ENCODE results near the gene SORCS3. TPM values are rescaled to one million over a fixed set of nuclear protein-coding genes. Genes with fewer than 3 reads are reported as not detected.

SORCS3 gene
- total and polyA plus RNA-seq, 4 donors, result 0.14 TPM; not detected in 3

GRCh38 chr10:104665174-104665573 lies 24.1 kb downstream of the SORCS3 start:
- 81 to 84% methylated on average over 4 of the region's 4 CpGs for WGBS, 2 donors

GRCh38 chr10:104666106-104666505 lies 25.0 kb downstream of the SORCS3 start:
- no peak overlapping the region for H3K9ac ChIP-seq (ENCODE audit: insufficient read depth in 1 of 2, low read length in 2 of 2)
- no peaks in the 10 kb centered on the region for H3K27me3 ChIP-seq (ENCODE audit: control insufficient read depth in 3 of 3, insufficient read depth in 3 of 3, low read length in 2 of 3)
- H3K9me3 ChIP-seq (ENCODE audit: control insufficient read depth in 4 of 4, insufficient read depth in 3 of 4, low read length in 3 of 4), result no peaks in the 10 kb centered on the region
- 83 to 90% methylated on average over 5 of the region's 5 CpGs for WGBS, 2 donors
- ATAC-seq (ENCODE audit: insufficient read depth, low FRiP score) (no peak), DNase-seq (no peak)
- TF ChIP-seq CTCF (IDR thresholded peaks at IDR 0.05; ENCODE audit: control extremely low read depth, extremely low read depth), result no peak
- H3K27ac ChIP-seq (ENCODE audit: low read depth in 1 of 2, low read length in 1 of 2), result no peak overlapping the region
- no peaks in the 10 kb centered on the region for H3K36me3 ChIP-seq (ENCODE audit: control insufficient read depth in 4 of 4, insufficient read depth in 4 of 4, low read length in 4 of 4)
- H3K4me3 ChIP-seq, result no peak overlapping the region
- H3K4me1 ChIP-seq (ENCODE audit: control insufficient read depth in 5 of 5, insufficient read depth in 5 of 5, low read length in 5 of 5), result no peaks in the 10 kb centered on the region

More at GRCh38 chr10:104665174-104665573, 24.1 kb downstream of the SORCS3 start:
- Histone ChIP-seq H3K4me3 (no peak overlapping the region), H3K27me3 (ENCODE audit: control insufficient read depth in 3 of 3, insufficient read depth in 3 of 3, low read length in 2 of 3) (no peaks in the 10 kb centered on the region), H3K4me1 (ENCODE audit: control insufficient read depth in 5 of 5, insufficient read depth in 5 of 5, low read length in 5 of 5) (no peaks in the 10 kb centered on the region), H3K9me3 (ENCODE audit: control insufficient read depth in 4 of 4, insufficient read depth in 3 of 4, low read length in 3 of 4) (no peaks in the 10 kb centered on the region), H3K27ac (ENCODE audit: low read depth in 1 of 2, low read length in 1 of 2) (no peak overlapping the region), H3K36me3 (ENCODE audit: control insufficient read depth in 4 of 4, insufficient read depth in 4 of 4, low read length in 4 of 4) (no peaks in the 10 kb centered on the region), H3K9ac (ENCODE audit: insufficient read depth in 1 of 2, low read length in 2 of 2) (no peak overlapping the region)
- ATAC-seq (ENCODE audit: insufficient read depth, low FRiP score) (no peak), DNase-seq (no peak)
- no peak for TF ChIP-seq CTCF (IDR thresholded peaks at IDR 0.05; ENCODE audit: control extremely low read depth, extremely low read depth)

- Histone ChIP-seq H3K9me3 (ENCODE audit: control insufficient read depth in 4 of 4, insufficient read depth in 3 of 4, low read length in 3 of 4) (peaks cover 0 to 5% (median 1%) of the 10 kb centered on the region in 4 donors), H3K4me3 (no peak overlapping the region), H3K4me1 (ENCODE audit: control insufficient read depth in 5 of 5, insufficient read depth in 5 of 5, low read length in 5 of 5) (no peaks in the 10 kb centered on the region), H3K36me3 (ENCODE audit: control insufficient read depth in 4 of 4, insufficient read depth in 4 of 4, low read length in 4 of 4) (no peaks in the 10 kb centered on the region), H3K27me3 (ENCODE audit: control insufficient read depth in 3 of 3, insufficient read depth in 3 of 3, low read length in 2 of 3) (peaks cover 0 to under 1% (median 0%) of the 10 kb centered on the region in 3 donors), H3K9ac (ENCODE audit: insufficient read depth in 1 of 2, low read length in 2 of 2) (no peak overlapping the region), H3K27ac (ENCODE audit: low read depth in 1 of 2, low read length in 1 of 2) (no peak overlapping the region)
- ATAC-seq (ENCODE audit: insufficient read depth, low FRiP score) (no peak), DNase-seq (no peak)
- no peak for TF ChIP-seq CTCF (IDR thresholded peaks at IDR 0.05; ENCODE audit: control extremely low read depth, extremely low read depth)
- whole genome bisulfite sequencing, 2 donors, result 83 to 87% methylated on average over 1 of the region's 1 CpG
Measured at GRCh38 chr10:104676874-104677273, 35.8 kb downstream of the SORCS3 start.

GRCh38 chr10:104678658-104679057 lies 37.6 kb downstream of the SORCS3 start:
- H3K9me3 ChIP-seq (ENCODE audit: control insufficient read depth in 4 of 4, insufficient read depth in 3 of 4, low read length in 3 of 4), result peaks cover 0 to 5% (median 0%) of the 10 kb centered on the region in 4 donors
- no peaks in the 10 kb centered on the region for H3K36me3 ChIP-seq (ENCODE audit: control insufficient read depth in 4 of 4, insufficient read depth in 4 of 4, low read length in 4 of 4)
- no peaks in the 10 kb centered on the region for H3K4me1 ChIP-seq (ENCODE audit: control insufficient read depth in 5 of 5, insufficient read depth in 5 of 5, low read length in 5 of 5)
- H3K4me3 ChIP-seq, result no peak overlapping the region
- ATAC-seq (ENCODE audit: insufficient read depth, low FRiP score) (no peak), DNase-seq (no peak)
- no peak overlapping the region for H3K27ac ChIP-seq (ENCODE audit: low read depth in 1 of 2, low read length in 1 of 2)
- H3K27me3 ChIP-seq (ENCODE audit: control insufficient read depth in 3 of 3, insufficient read depth in 3 of 3, low read length in 2 of 3), result peaks cover 0 to 2% (median 0%) of the 10 kb centered on the region in 3 donors
- TF ChIP-seq CTCF (IDR thresholded peaks at IDR 0.05; ENCODE audit: control extremely low read depth, extremely low read depth), result no peak
- no peak overlapping the region for H3K9ac ChIP-seq (ENCODE audit: insufficient read depth in 1 of 2, low read length in 2 of 2)

Measured in lung (tissue), 12 donors.